Measurements from ENCODE around the gene KCNC2.

- TF ChIP-seq, protein P1, sequence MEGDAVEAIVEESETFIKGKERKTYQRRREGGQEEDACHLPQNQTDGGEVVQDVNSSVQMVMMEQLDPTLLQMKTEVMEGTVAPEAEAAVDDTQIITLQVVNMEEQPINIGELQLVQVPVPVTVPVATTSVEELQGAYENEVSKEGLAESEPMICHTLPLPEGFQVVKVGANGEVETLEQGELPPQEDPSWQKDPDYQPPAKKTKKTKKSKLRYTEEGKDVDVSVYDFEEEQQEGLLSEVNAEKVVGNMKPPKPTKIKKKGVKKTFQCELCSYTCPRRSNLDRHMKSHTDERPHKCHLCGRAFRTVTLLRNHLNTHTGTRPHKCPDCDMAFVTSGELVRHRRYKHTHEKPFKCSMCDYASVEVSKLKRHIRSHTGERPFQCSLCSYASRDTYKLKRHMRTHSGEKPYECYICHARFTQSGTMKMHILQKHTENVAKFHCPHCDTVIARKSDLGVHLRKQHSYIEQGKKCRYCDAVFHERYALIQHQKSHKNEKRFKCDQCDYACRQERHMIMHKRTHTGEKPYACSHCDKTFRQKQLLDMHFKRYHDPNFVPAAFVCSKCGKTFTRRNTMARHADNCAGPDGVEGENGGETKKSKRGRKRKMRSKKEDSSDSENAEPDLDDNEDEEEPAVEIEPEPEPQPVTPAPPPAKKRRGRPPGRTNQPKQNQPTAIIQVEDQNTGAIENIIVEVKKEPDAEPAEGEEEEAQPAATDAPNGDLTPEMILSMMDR (IDR thresholded peaks at IDR 0.05), result no peak
- TF ChIP-seq POLR2A (IDR thresholded peaks at IDR 0.05), result no peak
Measured at GRCh38 chr12:75097003-75097402, 112.6 kb downstream of the KCNC2 start.

All from heart left ventricle (tissue), 13 donors.